IMR-90 (cell line): ENCODE data around the gene SLC26A11. TPM values are rescaled to one million over a fixed set of nuclear protein-coding genes. Genes with fewer than 3 reads are reported as not detected.

ENCODE experiments used
- ATAC-seq: fragments of 200-7000 bp; cut with Tn5 transposase; 2 replicates; pipeline ENCODE4 v1.9.1; 2020; ENCODE audit warnings: low read depth, mild to moderate bottlenecking, moderate library complexity
- BruUV-seq: library from RNA; stranded (reverse); fragments of 400-500 nt; replicated peaks from 2 replicates; lab custom pipeline; 2021; lab: Mats Ljungman, UMichigan
- CTCF ChIA-PET: fragments of 300-600 bp; formaldehyde crosslinking; extraction: SDS; loops from one replicate; lab custom pipeline; 2021; ENCODE audit warnings: antibody characterized with exemption; lab: Yijun Ruan, JAX
- POLR2A ChIA-PET: fragments of 300-600 bp; sonication (Branson Sonifier 250); formaldehyde crosslinking; loops from one replicate; lab custom pipeline; 2022; ENCODE audit warnings: antibody characterized with exemption; ENCODE audit not compliant: unreplicated experiment; lab: Charles Lee
- DNase-seq: peaks from one replicate; pipeline ENCODE4 v3.0.0; 2013
- H2AFZ ChIP-seq: replicated peaks from 2 replicates; pipeline ENCODE3; 2013; ENCODE audit warnings: low read length, mild to moderate bottlenecking; ENCODE audit not compliant: poor library complexity
- H2AK5ac ChIP-seq: 2 replicates; pipeline ENCODE4 v1.6.1; 2013; ENCODE audit warnings: low read depth, low read length, inconsistent platforms
- H2AK9ac ChIP-seq: replicated peaks from 2 replicates; pipeline ENCODE3; 2013; ENCODE audit warnings: mild to moderate bottlenecking, low read depth, low read length, moderate library complexity; ENCODE audit not compliant: poor library complexity
- H2BK120ac ChIP-seq: 2 replicates; pipeline ENCODE4 v1.6.1; 2013; ENCODE audit warnings: low read depth, low read length, inconsistent platforms
- H2BK15ac ChIP-seq: 3 replicates; pipeline ENCODE4 v1.6.1; 2013; ENCODE audit warnings: low read depth, low read length, inconsistent platforms
- H2BK20ac ChIP-seq: 2 replicates; pipeline ENCODE4 v1.6.1; 2013; ENCODE audit warnings: low read depth, mild to moderate bottlenecking, inconsistent platforms, low read length, moderate library complexity
- H2BK5ac ChIP-seq: 2 replicates; pipeline ENCODE4 v1.6.1; 2013; ENCODE audit warnings: mild to moderate bottlenecking, low read depth, low read length, inconsistent platforms; ENCODE audit not compliant: poor library complexity, severe bottlenecking
- H3K14ac ChIP-seq: replicated peaks from 2 replicates; pipeline ENCODE4 v1.6.1; 2013; ENCODE audit warnings: low read depth, low read length, inconsistent platforms
- H3K18ac ChIP-seq: 2 replicates; pipeline ENCODE4 v1.6.1; 2013; ENCODE audit warnings: low read depth, low read length, control low read depth
- H3K23ac ChIP-seq: 2 replicates; pipeline ENCODE4 v1.6.1; 2013; ENCODE audit warnings: low read depth, low read length, inconsistent platforms
- H3K27ac ChIP-seq: 2 replicates; pipeline ENCODE4 v1.5.1; 2013; ENCODE audit warnings: mild to moderate bottlenecking, control low read depth, low read length; ENCODE audit not compliant: insufficient read depth
- H3K27me3 ChIP-seq: 2 replicates; pipeline ENCODE4 v1.6.1; 2013; ENCODE audit warnings: low read length; ENCODE audit not compliant: control insufficient read depth, insufficient read depth
- H3K36me3 ChIP-seq: 2 replicates; pipeline ENCODE4 v1.6.1; 2013; ENCODE audit warnings: low read length, mixed read lengths; ENCODE audit not compliant: control insufficient read depth, insufficient read depth
- H3K4ac ChIP-seq: 2 replicates; pipeline ENCODE4 v1.6.1; 2013; ENCODE audit warnings: low read depth, low read length, inconsistent platforms
- H3K4me1 ChIP-seq: 2 replicates; pipeline ENCODE4 v1.6.1; 2013; ENCODE audit warnings: low read length, mixed read lengths; ENCODE audit not compliant: control insufficient read depth, insufficient read depth
- H3K4me2 ChIP-seq: 2 replicates; pipeline ENCODE4 v1.6.1; 2013; ENCODE audit warnings: low read depth, mild to moderate bottlenecking, control low read depth, low read length, moderate library complexity
- H3K4me3 ChIP-seq: 2 replicates; pipeline ENCODE4 v1.5.1; 2013; ENCODE audit warnings: low read depth, mild to moderate bottlenecking, control low read depth, low read length, moderate library complexity; ENCODE audit not compliant: insufficient read depth
- H3K56ac ChIP-seq: 2 replicates; pipeline ENCODE4 v1.6.1; 2013; ENCODE audit warnings: low read length, inconsistent platforms; ENCODE audit not compliant: insufficient read depth; ENCODE audit errors: extremely low read depth
- H3K79me1 ChIP-seq, 2 experiments: 2 replicates each; pipeline ENCODE4 v1.6.1; 2013; ENCODE audit warnings: low read length in 2 of 2, inconsistent platforms in 1 of 2, low read depth in 1 of 2
- H3K9ac ChIP-seq: 2 replicates; pipeline ENCODE4 v1.6.1; 2013; ENCODE audit warnings: low read depth, low read length, control low read depth
- H3K9me1 ChIP-seq: 2 replicates; pipeline ENCODE4 v1.6.1; 2013; ENCODE audit warnings: low read length, inconsistent platforms; ENCODE audit not compliant: insufficient read depth
- H3K9me3 ChIP-seq: 2 replicates; pipeline ENCODE4 v1.6.1; 2013; ENCODE audit warnings: low read length; ENCODE audit not compliant: control insufficient read depth, insufficient read depth
- H4K20me1 ChIP-seq: 2 replicates; pipeline ENCODE4 v1.6.1; 2013; ENCODE audit warnings: low read length, inconsistent platforms; ENCODE audit not compliant: insufficient read depth
- H4K5ac ChIP-seq: 2 replicates; pipeline ENCODE4 v1.6.1; 2013; ENCODE audit warnings: mild to moderate bottlenecking, low read depth, low read length, control low read depth
- H4K8ac ChIP-seq, 2 experiments: 2 replicates each; pipeline ENCODE4 v1.6.1; 2013; ENCODE audit warnings: low read depth in 2 of 2, low read length in 2 of 2, control low read depth in 1 of 2, inconsistent platforms in 1 of 2
- H4K91ac ChIP-seq: 2 replicates; pipeline ENCODE4 v1.6.1; 2013; ENCODE audit warnings: low read depth, low read length, inconsistent platforms; ENCODE audit not compliant: insufficient read depth
- MAFK ChIP-seq: IDR thresholded peaks from 2 replicates; pipeline ENCODE4 v1.6.1; 2012; ENCODE audit warnings: low read depth, low read length, improper control_type of control experiment
- MXI1 ChIP-seq: IDR thresholded peaks from 2 replicates; pipeline ENCODE4 v1.6.1; 2012; ENCODE audit warnings: low read depth, mild to moderate bottlenecking, low read length, moderate library complexity, borderline replicate concordance
- POLR2A ChIP-seq: IDR thresholded peaks from 2 replicates; pipeline ENCODE4 v1.6.1; 2012; ENCODE audit warnings: mild to moderate bottlenecking, low read depth, low read length
- USF2 ChIP-seq: fragments of 150-350 bp; IDR thresholded peaks from 2 replicates; pipeline ENCODE4 v1.6.1; 2017; ENCODE audit warnings: mild to moderate bottlenecking, antibody characterized with exemption, low read length, low read depth
- WGBS, 2 experiments: methylation state at CpG; one replicate each; pipeline versions ENCODE4 v1.1.5 to v1.1.7; 2013; ENCODE audit warnings: missing lambda C conversion rate in 2 of 2; ENCODE audit not compliant: insufficient read length in 1 of 2; ENCODE audit errors: extremely low coverage in 2 of 2; 5-methylcytosine and 5-hydroxymethylcytosine counted together
- dilution Hi-C: fragments of 300-500 bp; cut with HindIII; formaldehyde crosslinking; loops from one replicate; pipeline ENCODE4 v1.14.3; 2018; ENCODE audit warnings: low sequenced_read_pairs; ENCODE audit not compliant: unreplicated experiment
- in situ Hi-C: fragments of 300-500 bp; cut with MboI; formaldehyde crosslinking; loops from 3 replicates; pipeline ENCODE4 v1.14.3; 2019; ENCODE audit warnings: low sequenced_read_pairs, inconsistent platforms, mixed read lengths
- intact Hi-C: fragments of 100-400 bp; cut with micrococcal nuclease; formaldehyde crosslinking; loops from 2 replicates; pipeline ENCODE4 v1.10.0; 2022
- polyA plus RNA-seq, 3 experiments: library from polyadenylated mRNA; depleted of rRNA; stranded (reverse); fragments of >200 nt; gene quantifications; 2 replicates each; pipeline ENCODE4 v1.2.3, GENCODE V29; 2012; ENCODE audit warnings: low replicate concordance in 1 of 3
- total RNA-seq: library from RNA; depleted of rRNA; stranded (reverse); fragments of >200 nt; gene quantifications from 2 replicates; pipeline ENCODE4 v1.2.3, GENCODE V29; 2012

SLC26A11 gene
- total and polyA plus RNA-seq, 2 of the 4 experiments (the other 2 are of a cell fraction): 3.2 to 15.6 TPM

GRCh38 chr17:80245566-80246265 lies 25.5 kb downstream of the SLC26A11 start:
- Histone ChIP-seq H2BK20ac (no peak overlapping the region), H2BK15ac (no peak overlapping the region), H3K18ac (no peak overlapping the region), H3K14ac (no peak overlapping the region), H3K27me3 (no peaks in the 10 kb centered on the region), H3K4me1 (no peaks in the 10 kb centered on the region), H2AK9ac (no peak overlapping the region), H3K36me3 (peaks cover 56% of the 10 kb centered on the region), H3K9me3 (no peaks in the 10 kb centered on the region), H4K8ac (no peak overlapping the region), H3K9ac (no peak overlapping the region), H2BK5ac (no peak overlapping the region), H3K27ac (no peak overlapping the region), H2BK120ac (no peak overlapping the region), H2AFZ (no peak overlapping the region), H3K56ac (no peak overlapping the region), H2AK5ac (no peak overlapping the region), H4K91ac (no peak overlapping the region), H3K23ac (no peak overlapping the region), H3K4me3 (no peak overlapping the region), H3K79me1 (no peaks in the 10 kb centered on the region), H3K9me1 (0 out of 2 replicates have a peak, but pooled peaks cover 2% of the 10 kb centered on the region), H3K4me2 (no peak overlapping the region), H4K20me1 (no peaks in the 10 kb centered on the region), H4K5ac (no peak overlapping the region), H3K4ac (no peak overlapping the region)
- WGBS, 2 experiments: 97% methylated on average over 6 of the region's 27 CpGs; no CpG with 5 or more reads in 1 of the 2 experiments
- no TSS peak for BruUV-seq
- CTCF ChIA-PET: no interaction called here
- ATAC-seq: no peak
- dilution Hi-C loops (no loop called here), intact Hi-C loops (no loop called here), in situ Hi-C loops (no loop called here)
- DNase-seq: no peak
- POLR2A ChIA-PET: no interaction called here
- TF ChIP-seq USF2 (no peak), MXI1 (no peak), POLR2A (no peak), MAFK (no peak)
